ENCODE data around the gene KRTAP5-2. TPM values are rescaled to one million over a fixed set of nuclear protein-coding genes. Genes with fewer than 3 reads are reported as not detected.

The KRTAP5-2 gene
- total and polyA plus RNA-seq, 2 of the 8 experiments (the other 6 are each of a cell fraction or from before 2014, with no cell fraction given) = not detected

- Histone ChIP-seq H3K4ac (replicated peaks; ENCODE audit: insufficient read length, low read depth, low read length) (no peak overlapping the region), H3K14ac (ENCODE audit: insufficient read length) (no peak overlapping the region), H2AFZ (ENCODE audit: low read length) (no peak overlapping the region), H3K4me2 (ENCODE audit: insufficient read depth in 1 of 2, low read depth in 2 of 2, low read length in 2 of 2) (no peak overlapping the region), H3K4me1 (replicated peaks in 1 of 4; ENCODE audit: control insufficient read depth in 3 of 4, insufficient read depth in 4 of 4, low read length in 3 of 4) (no peaks in the 10 kb centered on the region), H2BK5ac (ENCODE audit: low read depth, low read length) (no peak overlapping the region), H3K79me1 (ENCODE audit: low read depth, low read length) (no peaks in the 10 kb centered on the region), H3K23ac (ENCODE audit: insufficient read length) (no peak overlapping the region), H2BK120ac (replicated peaks; ENCODE audit: low read depth, low read length) (no peak overlapping the region), H3K27me3 (replicated peaks in 1 of 4; ENCODE audit: control insufficient read depth in 3 of 4, extremely low read depth in 1 of 4, insufficient read depth in 3 of 4, low read length in 3 of 4) (no peaks in the 10 kb centered on the region; a peak in 1 of 7 replicates), H4K5ac (ENCODE audit: insufficient read length, low read depth, low read length) (no peak overlapping the region), H3K9ac (replicated peaks in 1 of 4; ENCODE audit: extremely low read depth in 1 of 4, low read depth in 3 of 4, low read length in 3 of 4) (no peak overlapping the region), H2BK20ac (ENCODE audit: low read length) (no peak overlapping the region), H2BK15ac (ENCODE audit: low read length) (no peak overlapping the region), H2AK5ac (ENCODE audit: low read depth, low read length) (no peak overlapping the region), H3K79me2 (ENCODE audit: control insufficient read depth in 1 of 2, insufficient read depth in 2 of 2, low read length in 2 of 2) (no peaks in the 10 kb centered on the region), H2BK12ac (ENCODE audit: low read depth, low read length) (no peak overlapping the region), H3K23me2 (ENCODE audit: low read depth, low read length) (no peaks in the 10 kb centered on the region), H4K20me1 (replicated peaks in 1 of 2; ENCODE audit: control insufficient read depth in 1 of 2, insufficient read depth in 2 of 2, low read length in 2 of 2) (no peaks in the 10 kb centered on the region), H4K91ac (replicated peaks; ENCODE audit: insufficient read length, low read length) (no peak overlapping the region), H3K27ac (ENCODE audit: low read depth, low read length) (no peak overlapping the region), H3K9me3 (ENCODE audit: insufficient read depth in 2 of 2, low read depth in 1 of 2, low read length in 1 of 2) (no peaks in the 10 kb centered on the region), H3K4me3 (ENCODE audit: extremely low read depth in 1 of 4, insufficient read depth in 2 of 4, low read depth in 3 of 4, low read length in 4 of 4) (no peak overlapping the region), H4K8ac (ENCODE audit: extremely low read depth, insufficient read depth, low read length) (no peak overlapping the region), H3K36me3 (ENCODE audit: control insufficient read depth in 2 of 4, insufficient read depth in 4 of 4, low read length in 3 of 4) (no peaks in the 10 kb centered on the region), H3K18ac (ENCODE audit: extremely low read depth, low read length) (no peak overlapping the region), H3K56ac (replicated peaks; ENCODE audit: insufficient read length, low read depth, low read length) (no peak overlapping the region)
- POLR2A ChIA-PET (ENCODE audit: partially characterized antibody) = no interaction called here
- 84% methylated on average over 6 of the region's 6 CpGs; no CpG with 5 or more reads in 1 of the 2 experiments for WGBS, 2 experiments (ENCODE audit: extremely low coverage in 1 of 2, insufficient coverage in 1 of 2, insufficient read length in 1 of 2, insufficient replicate concordance in 2 of 2, low coverage in 1 of 2, low lambda C conversion rate in 2 of 2, missing lambda C conversion rate in 1 of 2)
- FAIRE-seq = no peak
- CTCF ChIA-PET (ENCODE audit: partially characterized antibody) = interaction anchor here (3.2 kb wide), 1 partner anchor 15 kb away, joined by 20 read pairs; no protein-coding TSS in a partner anchor
- no peak for DNase-seq (ENCODE audit: low read depth in 1 of 2, low spot score in 2 of 2)
- no peak for TF ChIP-seq FOSL1 (IDR thresholded peaks at IDR 0.05; ENCODE audit: insufficient read depth, low read depth, low read length)
- no peak for TF ChIP-seq YY1 (IDR thresholded peaks at IDR 0.05; ENCODE audit: low read depth, low read length)
- TF ChIP-seq TBP (IDR thresholded peaks at IDR 0.05; ENCODE audit: low read depth, low read length) = no peak
These were observed 8.1 kb downstream of the KRTAP5-2 start for GRCh38 chr11:1589996-1590395.

All from H1 (cell line).